ENCODE measurements around the gene FBXO44.

DNA sequence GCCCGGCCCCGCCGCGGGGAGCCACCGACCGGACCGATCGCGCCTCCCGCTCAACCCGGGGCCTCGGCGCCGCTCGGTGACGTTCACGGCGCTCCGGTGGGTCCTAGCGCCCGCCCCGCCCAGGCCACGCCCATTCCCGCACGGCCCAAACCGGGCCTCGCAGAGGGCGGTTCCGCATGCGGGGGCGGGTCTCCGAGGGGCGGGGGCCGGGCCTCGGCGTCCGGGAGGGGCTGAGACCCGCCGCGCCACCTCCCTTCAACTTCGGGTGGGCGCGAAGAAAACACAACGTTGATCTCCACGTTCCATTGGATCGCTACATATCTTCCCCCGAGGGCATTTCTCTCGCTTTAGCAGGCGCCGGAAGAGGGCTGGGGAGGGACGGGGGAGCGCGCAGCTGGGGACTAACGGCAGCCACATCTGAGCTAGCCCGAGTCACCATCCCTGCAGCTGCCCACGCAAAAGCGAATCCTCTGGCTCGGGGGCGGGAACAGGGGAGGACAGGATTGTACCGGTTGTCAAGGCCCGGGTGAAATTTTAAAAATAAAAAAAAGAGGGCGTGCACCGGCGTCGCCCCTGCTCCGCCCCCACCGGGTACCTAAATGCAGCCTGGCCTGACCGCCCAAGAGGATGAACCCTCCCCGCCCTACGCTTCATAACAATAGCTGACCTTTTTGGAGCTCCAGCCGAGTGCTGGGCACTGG, 26.5 kb downstream of the FBXO44 start, which contains the start of gene MAD2L2:
- TF ChIP-seq, protein P1, sequence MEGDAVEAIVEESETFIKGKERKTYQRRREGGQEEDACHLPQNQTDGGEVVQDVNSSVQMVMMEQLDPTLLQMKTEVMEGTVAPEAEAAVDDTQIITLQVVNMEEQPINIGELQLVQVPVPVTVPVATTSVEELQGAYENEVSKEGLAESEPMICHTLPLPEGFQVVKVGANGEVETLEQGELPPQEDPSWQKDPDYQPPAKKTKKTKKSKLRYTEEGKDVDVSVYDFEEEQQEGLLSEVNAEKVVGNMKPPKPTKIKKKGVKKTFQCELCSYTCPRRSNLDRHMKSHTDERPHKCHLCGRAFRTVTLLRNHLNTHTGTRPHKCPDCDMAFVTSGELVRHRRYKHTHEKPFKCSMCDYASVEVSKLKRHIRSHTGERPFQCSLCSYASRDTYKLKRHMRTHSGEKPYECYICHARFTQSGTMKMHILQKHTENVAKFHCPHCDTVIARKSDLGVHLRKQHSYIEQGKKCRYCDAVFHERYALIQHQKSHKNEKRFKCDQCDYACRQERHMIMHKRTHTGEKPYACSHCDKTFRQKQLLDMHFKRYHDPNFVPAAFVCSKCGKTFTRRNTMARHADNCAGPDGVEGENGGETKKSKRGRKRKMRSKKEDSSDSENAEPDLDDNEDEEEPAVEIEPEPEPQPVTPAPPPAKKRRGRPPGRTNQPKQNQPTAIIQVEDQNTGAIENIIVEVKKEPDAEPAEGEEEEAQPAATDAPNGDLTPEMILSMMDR (conservative IDR thresholded peaks at IDR 0.05): no peak
- TF ChIP-seq ZFX (IDR thresholded peaks at IDR 0.05): no peak

Measured in C4-2B (cell line).